ENCODE measurements around the gene FBH1. TPM values are rescaled to one million over a fixed set of nuclear protein-coding genes. Genes with fewer than 3 reads are reported as not detected.
A peak's percentile ranks its signal among the peaks of the same experiment; 100 is the strongest.

FBH1 gene
- total RNA-seq, 1 donor = 93.7 TPM

GRCh38 chr10:5977471-5978229 is 87.6 kb downstream of the FBH1 start, which contains the start of gene IL15RA:
IL15RA (minus strand) TSS chr10:5977543; CDS start chr10:5977492, 51 bp downstream.
- Histone ChIP-seq H3K79me2 (ENCODE audit: insufficient read depth, low read length) (no peaks in the 10 kb centered on the region), H4K20me1 (ENCODE audit: insufficient read depth, low read length) (no peaks in the 10 kb centered on the region), H3K4me1 (ENCODE audit: insufficient read depth, low read length) (no peaks in the 10 kb centered on the region), H3K4me2 (ENCODE audit: insufficient read depth, low read length) (peak within 1 kb of the TSS; percentile 84), H3K27ac (ENCODE audit: low read depth, low read length) (no peak within 1 kb of the TSS), H3K9me3 (ENCODE audit: low read depth, low read length) (no peaks in the 10 kb centered on the region), H2AFZ (ENCODE audit: low read length) (peak within 1 kb of the TSS; percentile 88), H3K4me3 (ENCODE audit: insufficient read depth, low read length) (peak within 1 kb of the TSS; percentile 87), H3K27me3 (ENCODE audit: insufficient read depth, low read length) (no peaks in the 10 kb centered on the region), H3K36me3 (ENCODE audit: insufficient read depth, low read length) (no peaks in the 10 kb centered on the region)
- TF ChIP-seq, protein P1, sequence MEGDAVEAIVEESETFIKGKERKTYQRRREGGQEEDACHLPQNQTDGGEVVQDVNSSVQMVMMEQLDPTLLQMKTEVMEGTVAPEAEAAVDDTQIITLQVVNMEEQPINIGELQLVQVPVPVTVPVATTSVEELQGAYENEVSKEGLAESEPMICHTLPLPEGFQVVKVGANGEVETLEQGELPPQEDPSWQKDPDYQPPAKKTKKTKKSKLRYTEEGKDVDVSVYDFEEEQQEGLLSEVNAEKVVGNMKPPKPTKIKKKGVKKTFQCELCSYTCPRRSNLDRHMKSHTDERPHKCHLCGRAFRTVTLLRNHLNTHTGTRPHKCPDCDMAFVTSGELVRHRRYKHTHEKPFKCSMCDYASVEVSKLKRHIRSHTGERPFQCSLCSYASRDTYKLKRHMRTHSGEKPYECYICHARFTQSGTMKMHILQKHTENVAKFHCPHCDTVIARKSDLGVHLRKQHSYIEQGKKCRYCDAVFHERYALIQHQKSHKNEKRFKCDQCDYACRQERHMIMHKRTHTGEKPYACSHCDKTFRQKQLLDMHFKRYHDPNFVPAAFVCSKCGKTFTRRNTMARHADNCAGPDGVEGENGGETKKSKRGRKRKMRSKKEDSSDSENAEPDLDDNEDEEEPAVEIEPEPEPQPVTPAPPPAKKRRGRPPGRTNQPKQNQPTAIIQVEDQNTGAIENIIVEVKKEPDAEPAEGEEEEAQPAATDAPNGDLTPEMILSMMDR (IDR thresholded peaks at IDR 0.05; ENCODE audit: extremely low read depth, low read depth, low read length) = no peak
- DNase-seq (ENCODE audit: insufficient read length, low spot score, missing footprints) = peak; percentile 95

- no peaks in the 10 kb centered on the region for H3K79me2 ChIP-seq (ENCODE audit: insufficient read depth, low read length)
- no peaks in the 10 kb centered on the region for H3K9me3 ChIP-seq (ENCODE audit: low read depth, low read length)
- H3K36me3 ChIP-seq (ENCODE audit: insufficient read depth, low read length) = no peaks in the 10 kb centered on the region
- H2AFZ ChIP-seq (ENCODE audit: low read length) = no peak overlapping the region
- H3K27me3 ChIP-seq (ENCODE audit: insufficient read depth, low read length) = no peaks in the 10 kb centered on the region
- peak overlapping the region; percentile 84 for H3K4me2 ChIP-seq (ENCODE audit: insufficient read depth, low read length)
- no peak for DNase-seq (ENCODE audit: insufficient read length, low spot score, missing footprints)
- no peaks in the 10 kb centered on the region for H3K4me1 ChIP-seq (ENCODE audit: insufficient read depth, low read length)
- peak overlapping the region; percentile 87 for H3K4me3 ChIP-seq (ENCODE audit: insufficient read depth, low read length)
- no peak overlapping the region for H3K27ac ChIP-seq (ENCODE audit: low read depth, low read length)
- TF ChIP-seq, protein P1 (IDR thresholded peaks at IDR 0.05; ENCODE audit: extremely low read depth, low read depth, low read length) = no peak
- no peaks in the 10 kb centered on the region for H4K20me1 ChIP-seq (ENCODE audit: insufficient read depth, low read length)
Observed at GRCh38 chr10:5978230-5978489, 88.1 kb downstream of the FBH1 start.

GRCh38 chr10:5981529-5981928 is 91.5 kb downstream of the FBH1 start:
- Histone ChIP-seq H3K9me3 (ENCODE audit: low read depth, low read length) (no peaks in the 10 kb centered on the region), H3K27me3 (ENCODE audit: insufficient read depth, low read length) (no peaks in the 10 kb centered on the region), H3K4me2 (ENCODE audit: insufficient read depth, low read length) (no peak overlapping the region), H3K36me3 (ENCODE audit: insufficient read depth, low read length) (no peaks in the 10 kb centered on the region), H4K20me1 (ENCODE audit: insufficient read depth, low read length) (no peaks in the 10 kb centered on the region), H3K4me3 (ENCODE audit: insufficient read depth, low read length) (no peak overlapping the region), H3K27ac (ENCODE audit: low read depth, low read length) (no peak overlapping the region), H3K4me1 (ENCODE audit: insufficient read depth, low read length) (no peaks in the 10 kb centered on the region), H3K79me2 (ENCODE audit: insufficient read depth, low read length) (no peaks in the 10 kb centered on the region), H2AFZ (ENCODE audit: low read length) (no peak overlapping the region)
- DNase-seq (ENCODE audit: insufficient read length, low spot score, missing footprints) = no peak
- TF ChIP-seq, protein P1 (IDR thresholded peaks at IDR 0.05; ENCODE audit: extremely low read depth, low read depth, low read length) = no peak

- no peak overlapping the region for H3K4me3 ChIP-seq (ENCODE audit: insufficient read depth, low read length)
- H3K4me2 ChIP-seq (ENCODE audit: insufficient read depth, low read length) = no peak overlapping the region
- TF ChIP-seq, protein P1 (IDR thresholded peaks at IDR 0.05; ENCODE audit: extremely low read depth, low read depth, low read length) = no peak
- no peaks in the 10 kb centered on the region for H3K79me2 ChIP-seq (ENCODE audit: insufficient read depth, low read length)
- no peaks in the 10 kb centered on the region for H3K9me3 ChIP-seq (ENCODE audit: low read depth, low read length)
- no peaks in the 10 kb centered on the region for H3K27me3 ChIP-seq (ENCODE audit: insufficient read depth, low read length)
- DNase-seq (ENCODE audit: insufficient read length, low spot score, missing footprints) = no peak
- H4K20me1 ChIP-seq (ENCODE audit: insufficient read depth, low read length) = no peaks in the 10 kb centered on the region
- no peak overlapping the region for H2AFZ ChIP-seq (ENCODE audit: low read length)
- H3K27ac ChIP-seq (ENCODE audit: low read depth, low read length) = no peak overlapping the region
- no peaks in the 10 kb centered on the region for H3K36me3 ChIP-seq (ENCODE audit: insufficient read depth, low read length)
- no peaks in the 10 kb centered on the region for H3K4me1 ChIP-seq (ENCODE audit: insufficient read depth, low read length)
Observed at GRCh38 chr10:5983774-5984173, 93.7 kb downstream of the FBH1 start.

All from osteoblast (primary cell).